ENCODE results near the gene CHI3L2. TPM values are rescaled to one million over a fixed set of nuclear protein-coding genes. Genes with fewer than 3 reads are reported as not detected.

Gene CHI3L2
- total RNA-seq, 4 donors from 2014 or later = 4.7 to 9.8 (median 7.7) TPM

DNA sequence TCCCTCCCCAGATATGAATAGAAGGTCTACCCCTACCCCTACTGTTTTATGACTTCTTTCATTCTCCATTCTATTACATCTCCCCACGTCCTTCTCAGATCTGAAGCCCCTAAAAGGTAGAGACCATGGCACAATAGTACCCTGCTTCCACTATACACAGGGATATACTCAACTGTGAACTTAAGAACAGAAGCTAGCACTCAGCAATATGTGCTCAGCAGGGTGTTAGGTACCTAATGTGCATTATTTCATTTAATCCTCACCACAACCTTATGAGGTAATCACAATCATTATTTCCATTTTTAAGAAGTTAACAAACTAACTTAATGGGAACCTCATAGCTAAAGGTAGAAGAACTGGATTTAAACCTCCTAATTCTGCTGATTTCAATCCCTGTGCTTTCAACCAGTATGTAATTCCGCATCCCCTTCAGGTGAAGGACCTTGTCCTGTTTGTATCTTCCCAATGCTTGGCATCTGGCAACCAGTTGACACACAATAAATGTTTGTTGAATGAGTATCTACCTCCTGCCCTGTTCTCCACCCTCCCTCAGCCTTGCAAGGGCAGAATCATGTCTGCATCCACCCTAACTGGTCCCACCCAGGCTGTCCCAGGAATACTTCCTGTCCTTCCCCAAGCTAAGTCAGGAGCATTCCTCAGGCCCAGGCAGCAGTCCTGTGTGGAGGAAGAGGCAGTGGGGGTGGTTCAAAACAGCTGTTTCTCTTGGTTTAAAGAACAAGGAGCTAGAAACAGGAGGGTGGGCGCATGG lies 33.6 kb upstream of the CHI3L2 start:
- Histone ChIP-seq H3K36me3 (peaks cover 13% of the 10 kb centered on the region), H3K9me3 (no peaks in the 10 kb centered on the region), H3K27me3 (no peaks in the 10 kb centered on the region), H3K27ac (peak overlapping the region; percentile 51), H3K4me1 (peaks cover 47% of the 10 kb centered on the region), H3K4me3 (no peak overlapping the region)
- 96% methylated on average over 3 of the region's 3 CpGs for WGBS
- no peak for TF ChIP-seq POLR2AphosphoS5 (IDR thresholded peaks at IDR 0.05)
- TF ChIP-seq EP300 (IDR thresholded peaks at IDR 0.05) = no peak
- TF ChIP-seq, protein P1, sequence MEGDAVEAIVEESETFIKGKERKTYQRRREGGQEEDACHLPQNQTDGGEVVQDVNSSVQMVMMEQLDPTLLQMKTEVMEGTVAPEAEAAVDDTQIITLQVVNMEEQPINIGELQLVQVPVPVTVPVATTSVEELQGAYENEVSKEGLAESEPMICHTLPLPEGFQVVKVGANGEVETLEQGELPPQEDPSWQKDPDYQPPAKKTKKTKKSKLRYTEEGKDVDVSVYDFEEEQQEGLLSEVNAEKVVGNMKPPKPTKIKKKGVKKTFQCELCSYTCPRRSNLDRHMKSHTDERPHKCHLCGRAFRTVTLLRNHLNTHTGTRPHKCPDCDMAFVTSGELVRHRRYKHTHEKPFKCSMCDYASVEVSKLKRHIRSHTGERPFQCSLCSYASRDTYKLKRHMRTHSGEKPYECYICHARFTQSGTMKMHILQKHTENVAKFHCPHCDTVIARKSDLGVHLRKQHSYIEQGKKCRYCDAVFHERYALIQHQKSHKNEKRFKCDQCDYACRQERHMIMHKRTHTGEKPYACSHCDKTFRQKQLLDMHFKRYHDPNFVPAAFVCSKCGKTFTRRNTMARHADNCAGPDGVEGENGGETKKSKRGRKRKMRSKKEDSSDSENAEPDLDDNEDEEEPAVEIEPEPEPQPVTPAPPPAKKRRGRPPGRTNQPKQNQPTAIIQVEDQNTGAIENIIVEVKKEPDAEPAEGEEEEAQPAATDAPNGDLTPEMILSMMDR (IDR thresholded peaks at IDR 0.05) = no peak
- TF ChIP-seq POLR2A (IDR thresholded peaks at IDR 0.05) = no peak
- DNase-seq (ENCODE audit: low spot score in 2 of 2) = no peak

DNA sequence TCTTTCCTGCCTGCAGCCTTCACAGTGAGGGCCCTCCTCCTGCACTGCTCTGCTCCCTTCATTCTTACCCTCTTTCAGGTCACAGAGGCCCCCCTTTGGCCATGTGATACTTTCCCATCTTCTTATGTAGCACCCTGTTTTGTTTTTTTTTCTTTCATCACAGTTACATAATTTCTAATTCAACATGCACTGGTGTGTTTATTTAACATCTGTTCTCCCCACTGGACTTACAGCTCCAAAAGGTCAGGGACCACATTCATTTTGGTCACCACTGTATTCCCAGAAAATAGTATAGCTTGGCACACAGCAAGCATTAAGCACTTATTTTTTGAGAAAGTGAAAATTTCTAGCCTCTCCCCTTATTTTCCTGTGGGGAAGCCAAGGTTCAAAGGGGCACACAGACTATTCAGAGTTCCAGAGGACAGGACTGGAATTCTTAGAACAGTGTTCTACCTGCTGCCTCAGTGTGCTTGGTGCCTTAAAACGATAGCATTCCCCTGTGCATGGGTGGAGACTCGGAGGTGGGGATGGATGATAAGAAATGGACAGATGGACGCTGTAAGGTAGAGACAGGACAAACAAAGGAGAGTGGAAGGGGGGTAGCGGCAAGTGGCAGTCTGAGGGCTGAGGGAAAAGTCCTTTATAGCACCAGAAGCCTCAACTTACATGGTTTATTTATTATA lies 32.4 kb upstream of the CHI3L2 start:
- Histone ChIP-seq H3K36me3 (peaks cover 13% of the 10 kb centered on the region), H3K27me3 (no peaks in the 10 kb centered on the region), H3K9me3 (no peaks in the 10 kb centered on the region), H3K4me3 (no peak overlapping the region), H3K27ac (no peak overlapping the region), H3K4me1 (peaks cover 53% of the 10 kb centered on the region)
- WGBS = 89% methylated on average over 4 of the region's 4 CpGs
- TF ChIP-seq EP300 (IDR thresholded peaks at IDR 0.05) (no peak), POLR2A (IDR thresholded peaks at IDR 0.05) (no peak), POLR2AphosphoS5 (IDR thresholded peaks at IDR 0.05) (no peak)
- TF ChIP-seq, protein P1 (IDR thresholded peaks at IDR 0.05) = no peak
- DNase-seq (ENCODE audit: low spot score in 2 of 2) = no peak

DNA sequence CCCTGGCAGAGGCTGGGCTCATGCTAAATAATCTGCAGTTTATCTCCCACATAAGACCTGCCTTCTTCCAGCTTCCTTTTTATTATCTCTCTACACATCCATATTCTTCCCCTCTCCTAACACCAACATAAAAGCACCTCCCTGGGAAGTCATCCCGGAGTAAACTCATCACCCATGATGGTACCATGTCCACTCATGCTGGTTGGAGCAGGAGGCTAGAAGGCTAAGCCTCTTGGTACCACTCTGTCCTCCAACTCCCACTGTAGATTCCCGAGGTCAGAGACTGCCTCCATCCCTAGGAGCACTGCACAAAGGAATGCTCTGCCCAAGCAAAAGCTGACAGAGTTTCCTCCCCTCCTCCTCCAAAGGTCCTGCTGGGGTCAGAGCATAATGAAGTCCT lies 31.3 kb upstream of the CHI3L2 start:
- DNase-seq (ENCODE audit: low spot score in 2 of 2) = no peak

DNA sequence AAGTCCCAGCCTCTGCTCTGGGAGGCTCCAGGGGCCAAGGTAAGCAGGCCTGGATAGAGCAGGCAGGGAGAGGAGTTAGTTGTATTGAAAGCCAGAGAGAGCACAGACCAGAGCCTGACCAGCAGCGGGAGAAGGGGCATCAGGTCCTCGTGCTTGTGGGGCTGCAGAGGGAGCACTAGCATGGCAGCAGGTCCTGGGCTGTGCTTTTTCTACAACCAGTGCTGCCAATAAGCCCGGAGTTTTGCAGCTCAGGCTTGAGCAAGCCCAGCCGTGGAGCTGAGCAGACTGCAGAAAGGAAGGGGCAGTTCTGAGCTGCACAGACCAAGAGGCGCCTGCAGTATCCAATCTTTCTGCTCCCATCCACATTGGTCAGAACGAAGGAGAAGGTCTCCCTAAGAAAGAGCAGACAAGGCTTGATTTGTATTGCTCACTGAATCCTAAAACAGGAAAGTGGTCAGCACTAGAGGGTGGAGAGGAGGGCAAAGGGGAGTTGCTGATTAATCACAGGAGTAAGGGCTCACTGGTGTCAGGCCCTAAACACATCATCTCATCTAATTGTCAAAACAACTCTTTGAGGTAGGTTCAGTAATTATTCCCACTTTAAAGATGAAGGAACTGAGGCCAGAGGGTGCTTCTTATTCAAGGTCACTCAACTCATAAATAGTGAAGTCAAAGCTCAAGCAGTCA lies 29.8 kb upstream of the CHI3L2 start:
- WGBS = 84% methylated on average over 6 of the region's 6 CpGs
- H3K4me1 ChIP-seq = peaks cover 54% of the 10 kb centered on the region
- peaks cover 13% of the 10 kb centered on the region for H3K36me3 ChIP-seq
- H3K27me3 ChIP-seq = no peaks in the 10 kb centered on the region
- TF ChIP-seq, protein P1 (IDR thresholded peaks at IDR 0.05) = no peak
- DNase-seq (ENCODE audit: low spot score in 2 of 2) = no peak
- H3K9me3 ChIP-seq = no peaks in the 10 kb centered on the region
- no peak overlapping the region for H3K27ac ChIP-seq
- H3K4me3 ChIP-seq = peak overlapping the region; percentile 34

More for the DNA sequence above, 31.3 kb upstream of the CHI3L2 start:
- Histone ChIP-seq H3K4me1 (peaks cover 54% of the 10 kb centered on the region), H3K27ac (no peak overlapping the region), H3K9me3 (no peaks in the 10 kb centered on the region), H3K4me3 (no peak overlapping the region), H3K27me3 (no peaks in the 10 kb centered on the region), H3K36me3 (peaks cover 13% of the 10 kb centered on the region)
- WGBS = 90% methylated on average over 2 of the region's 2 CpGs
- TF ChIP-seq POLR2A (IDR thresholded peaks at IDR 0.05) (no peak), POLR2AphosphoS5 (IDR thresholded peaks at IDR 0.05) (no peak), EP300 (IDR thresholded peaks at IDR 0.05) (no peak)
- TF ChIP-seq, protein P1 (IDR thresholded peaks at IDR 0.05) = no peak

DNA sequence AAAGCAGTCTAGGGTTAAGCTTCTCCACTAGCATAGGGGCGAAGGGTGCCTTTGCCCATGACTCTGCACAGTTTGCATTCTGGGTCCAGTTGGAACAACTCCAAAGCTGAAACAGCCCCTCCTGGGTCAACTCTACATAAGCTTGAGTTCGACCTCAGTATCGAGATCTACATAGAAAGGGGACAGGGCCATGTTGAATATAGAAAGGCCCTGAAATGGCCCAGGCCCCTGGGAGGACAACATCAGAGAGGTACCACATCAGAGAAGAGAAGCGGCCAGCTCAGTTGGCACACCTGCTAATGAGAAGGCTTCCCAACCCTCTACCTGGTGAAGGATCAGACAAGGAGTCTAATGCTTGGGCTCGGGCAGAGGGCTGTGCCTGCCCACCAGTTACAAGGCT lies 28.7 kb upstream of the CHI3L2 start:
- Histone ChIP-seq H3K9me3 (no peaks in the 10 kb centered on the region), H3K4me3 (peak overlapping the region; percentile 34), H3K27ac (peak overlapping the region; percentile 92), H3K36me3 (peaks cover 13% of the 10 kb centered on the region), H3K27me3 (peaks cover 3% of the 10 kb centered on the region), H3K4me1 (peaks cover 53% of the 10 kb centered on the region)
- no peak for DNase-seq (ENCODE audit: low spot score in 2 of 2)
- 87% methylated on average over 5 of the region's 5 CpGs for WGBS
- TF ChIP-seq POLR2AphosphoS5 (IDR thresholded peaks at IDR 0.05) (no peak), EP300 (IDR thresholded peaks at IDR 0.05) (no peak), POLR2A (IDR thresholded peaks at IDR 0.05) (no peak)
- TF ChIP-seq, protein P1 (IDR thresholded peaks at IDR 0.05) = no peak
